GM23338 (cell line): ENCODE measurements around the gene NUDCD2. TPM values are rescaled to one million over a fixed set of nuclear protein-coding genes. Genes with fewer than 3 reads are reported as not detected.
A peak's percentile ranks its signal among the peaks of the same experiment; 100 is the strongest.

Experiments
- ATAC-seq: fragments of 200-7000 bp; cut with Tn5 transposase; 3 replicates; pipeline ENCODE4 v1.9.1; 2020
- DNase-seq: peaks from one replicate; pipeline ENCODE4 v3.0.0-alpha.2; 2015; ENCODE audit warnings: low spot score
- H2AFZ ChIP-seq: fragments of 200-600 bp; sonication (generic); 2 replicates; pipeline ENCODE4 v1.8.0; 2016; ENCODE audit warnings: antibody characterized with exemption, mild to moderate bottlenecking, moderate library complexity
- H3F3A ChIP-seq: fragments of 200-600 bp; sonication (generic); replicated peaks from 2 replicates; pipeline ENCODE4 v1.8.0; 2017; ENCODE audit warnings: antibody characterized with exemption, mixed run types, low read depth
- H3K27ac ChIP-seq: fragments of 200-600 bp; sonication (generic); 2 replicates; pipeline ENCODE4 v1.6.1; 2016; ENCODE audit warnings: low read depth
- H3K27me3 ChIP-seq: fragments of 200-600 bp; sonication (generic); 2 replicates; pipeline ENCODE4 v1.8.0; 2016; ENCODE audit warnings: mild to moderate bottlenecking, mixed run types, moderate library complexity; ENCODE audit not compliant: insufficient read depth
- H3K36me3 ChIP-seq: fragments of 200-600 bp; sonication (generic); 2 replicates; pipeline ENCODE4 v1.8.0; 2016; ENCODE audit warnings: mild to moderate bottlenecking; ENCODE audit not compliant: insufficient read depth
- H3K4me1 ChIP-seq: fragments of 200-600 bp; sonication (generic); 2 replicates; pipeline ENCODE4 v1.8.0; 2016; ENCODE audit warnings: mild to moderate bottlenecking, moderate library complexity; ENCODE audit not compliant: insufficient read depth
- H3K4me2 ChIP-seq: fragments of 200-600 bp; sonication (generic); 2 replicates; pipeline ENCODE4 v1.7.1; 2017; ENCODE audit warnings: mixed run types
- H3K4me3 ChIP-seq: fragments of 200-600 bp; sonication (generic); 2 replicates; pipeline ENCODE4 v1.6.1; 2016; ENCODE audit warnings: mixed run types
- H3K79me2 ChIP-seq: fragments of 200-600 bp; sonication (generic); replicated peaks from 2 replicates; pipeline ENCODE4 v1.8.0; 2017; ENCODE audit warnings: mild to moderate bottlenecking; ENCODE audit not compliant: insufficient read depth
- H3K9me2 ChIP-seq: fragments of 200-600 bp; sonication (generic); 2 replicates; pipeline ENCODE4 v1.8.0; 2017; ENCODE audit not compliant: insufficient read depth
- H4K20me1 ChIP-seq: fragments of 200-600 bp; sonication (generic); replicated peaks from 2 replicates; pipeline ENCODE4 v1.8.0; 2017; ENCODE audit warnings: mild to moderate bottlenecking; ENCODE audit not compliant: insufficient read depth
- H3K27ac Mint-ChIP-seq: 2 replicates; pipeline ENCODE4 v1.8.0; 2020; ENCODE audit warnings: inconsistent platforms, mild to moderate bottlenecking, moderate library complexity, mixed read lengths
- H3K27me3 Mint-ChIP-seq: 3 replicates; pipeline ENCODE4 v1.8.0; 2022; ENCODE audit warnings: low read depth, mild to moderate bottlenecking, moderate library complexity, mixed read lengths, inconsistent platforms; ENCODE audit not compliant: insufficient read depth, poor library complexity
- H3K36me3 Mint-ChIP-seq: 3 replicates; pipeline ENCODE4 v1.8.0; 2021; ENCODE audit warnings: low read depth, mild to moderate bottlenecking, inconsistent platforms, moderate library complexity, mixed read lengths
- H3K4me1 Mint-ChIP-seq: 3 replicates; pipeline ENCODE4 v1.8.0; 2020; ENCODE audit warnings: mild to moderate bottlenecking, inconsistent platforms, mixed read lengths
- H3K4me3 Mint-ChIP-seq: 3 replicates; pipeline ENCODE4 v1.8.0; 2021; ENCODE audit warnings: moderate library complexity, mild to moderate bottlenecking, inconsistent platforms, mixed read lengths
- H3K9me3 Mint-ChIP-seq: 3 replicates; pipeline ENCODE4 v1.8.0; 2020; ENCODE audit warnings: moderate library complexity, mild to moderate bottlenecking, inconsistent platforms, mixed read lengths
- CREB1 ChIP-seq: fragments of 250-450 bp; sonication (Bioruptor Pico); IDR thresholded peaks from 2 replicates; pipeline ENCODE4 v1.5.0; 2020; ENCODE audit warnings: low read depth, mild to moderate bottlenecking, moderate library complexity
- STAT1 ChIP-seq: IDR thresholded peaks from one replicate; pipeline ENCODE4 v1.6.1; 2016; ENCODE audit warnings: antibody characterized with exemption; ENCODE audit not compliant: unreplicated experiment
- ZNF114 ChIP-seq: fragments of 250-450 bp; sonication (Bioruptor Pico); IDR thresholded peaks from 2 replicates; pipeline ENCODE4 v1.5.0; 2020; ENCODE audit warnings: mild to moderate bottlenecking, moderate library complexity
- polyA plus RNA-seq: library from polyadenylated mRNA; unstranded; fragments of >200 nt; fragmentation: Nextera tagmentation; extraction: Ambion mirVana; gene quantifications from 2 replicates; pipeline ENCODE4 v1.2.1, GENCODE V29; 2016
- total RNA-seq: library from RNA; depleted of rRNA; stranded (reverse); fragments of >200 nt; shearing (Covaris generic); gene quantifications from 2 replicates; pipeline ENCODE4 v1.2.3, GENCODE V29; 2014
- TF ChIP-seq, protein P1 (sequence below): IDR thresholded peaks from one replicate; pipeline ENCODE4 v1.6.1; 2018; ENCODE audit warnings: antibody characterized with exemption; ENCODE audit not compliant: unreplicated experiment
- TF ChIP-seq, protein P2 (sequence below): fragments of 250-450 bp; sonication (Bioruptor Pico); IDR thresholded peaks from 2 replicates; pipeline ENCODE4 v1.5.0; 2020; ENCODE audit warnings: mild to moderate bottlenecking, moderate library complexity

The NUDCD2 gene
- total and polyA plus RNA-seq, 2 experiments from 2014 or later, result 23.2 to 123 TPM

DNA sequence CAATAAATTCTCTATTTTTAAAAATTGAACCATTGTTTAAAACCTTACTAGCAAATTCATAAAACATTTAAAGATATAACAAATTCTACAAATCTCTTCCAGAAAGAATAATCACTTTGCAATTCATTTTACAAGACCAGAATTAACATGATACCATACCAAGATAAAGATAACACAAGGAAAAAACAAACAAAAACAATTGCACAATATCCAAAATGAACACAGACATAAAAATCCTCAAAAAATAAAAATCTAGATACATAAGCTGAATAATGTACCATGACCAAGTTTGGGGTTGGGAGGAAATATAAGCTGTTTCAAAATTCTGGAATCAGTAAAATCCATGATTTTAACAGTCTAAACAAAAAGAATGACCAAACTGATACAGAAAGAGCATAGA lies 11.4 kb downstream of the NUDCD2 start:
- Histone ChIP-seq H3K9me2 (no peaks in the 10 kb centered on the region), H3K4me2 (no peak overlapping the region), H3K27ac (no peak overlapping the region), H3K4me3 (no peak overlapping the region), H3K27me3 (no peaks in the 10 kb centered on the region), H3K4me1 (no peaks in the 10 kb centered on the region), H2AFZ (no peak overlapping the region), H3K79me2 (0 out of 2 replicates have a peak, but pooled peaks cover 4% of the 10 kb centered on the region), H3F3A (peaks cover 4% of the 10 kb centered on the region; the same call in 1 of the 2 replicates), H3K36me3 (peaks cover 29% of the 10 kb centered on the region), H4K20me1 (no peaks in the 10 kb centered on the region)
- ATAC-seq, result no peak
- TF ChIP-seq, protein P1, sequence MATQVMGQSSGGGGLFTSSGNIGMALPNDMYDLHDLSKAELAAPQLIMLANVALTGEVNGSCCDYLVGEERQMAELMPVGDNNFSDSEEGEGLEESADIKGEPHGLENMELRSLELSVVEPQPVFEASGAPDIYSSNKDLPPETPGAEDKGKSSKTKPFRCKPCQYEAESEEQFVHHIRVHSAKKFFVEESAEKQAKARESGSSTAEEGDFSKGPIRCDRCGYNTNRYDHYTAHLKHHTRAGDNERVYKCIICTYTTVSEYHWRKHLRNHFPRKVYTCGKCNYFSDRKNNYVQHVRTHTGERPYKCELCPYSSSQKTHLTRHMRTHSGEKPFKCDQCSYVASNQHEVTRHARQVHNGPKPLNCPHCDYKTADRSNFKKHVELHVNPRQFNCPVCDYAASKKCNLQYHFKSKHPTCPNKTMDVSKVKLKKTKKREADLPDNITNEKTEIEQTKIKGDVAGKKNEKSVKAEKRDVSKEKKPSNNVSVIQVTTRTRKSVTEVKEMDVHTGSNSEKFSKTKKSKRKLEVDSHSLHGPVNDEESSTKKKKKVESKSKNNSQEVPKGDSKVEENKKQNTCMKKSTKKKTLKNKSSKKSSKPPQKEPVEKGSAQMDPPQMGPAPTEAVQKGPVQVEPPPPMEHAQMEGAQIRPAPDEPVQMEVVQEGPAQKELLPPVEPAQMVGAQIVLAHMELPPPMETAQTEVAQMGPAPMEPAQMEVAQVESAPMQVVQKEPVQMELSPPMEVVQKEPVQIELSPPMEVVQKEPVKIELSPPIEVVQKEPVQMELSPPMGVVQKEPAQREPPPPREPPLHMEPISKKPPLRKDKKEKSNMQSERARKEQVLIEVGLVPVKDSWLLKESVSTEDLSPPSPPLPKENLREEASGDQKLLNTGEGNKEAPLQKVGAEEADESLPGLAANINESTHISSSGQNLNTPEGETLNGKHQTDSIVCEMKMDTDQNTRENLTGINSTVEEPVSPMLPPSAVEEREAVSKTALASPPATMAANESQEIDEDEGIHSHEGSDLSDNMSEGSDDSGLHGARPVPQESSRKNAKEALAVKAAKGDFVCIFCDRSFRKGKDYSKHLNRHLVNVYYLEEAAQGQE, result no peak
- TF ChIP-seq STAT1, result no peak
- TF ChIP-seq CREB1 (CRISPR knock-in tag), result no peak
- TF ChIP-seq, protein P2, sequence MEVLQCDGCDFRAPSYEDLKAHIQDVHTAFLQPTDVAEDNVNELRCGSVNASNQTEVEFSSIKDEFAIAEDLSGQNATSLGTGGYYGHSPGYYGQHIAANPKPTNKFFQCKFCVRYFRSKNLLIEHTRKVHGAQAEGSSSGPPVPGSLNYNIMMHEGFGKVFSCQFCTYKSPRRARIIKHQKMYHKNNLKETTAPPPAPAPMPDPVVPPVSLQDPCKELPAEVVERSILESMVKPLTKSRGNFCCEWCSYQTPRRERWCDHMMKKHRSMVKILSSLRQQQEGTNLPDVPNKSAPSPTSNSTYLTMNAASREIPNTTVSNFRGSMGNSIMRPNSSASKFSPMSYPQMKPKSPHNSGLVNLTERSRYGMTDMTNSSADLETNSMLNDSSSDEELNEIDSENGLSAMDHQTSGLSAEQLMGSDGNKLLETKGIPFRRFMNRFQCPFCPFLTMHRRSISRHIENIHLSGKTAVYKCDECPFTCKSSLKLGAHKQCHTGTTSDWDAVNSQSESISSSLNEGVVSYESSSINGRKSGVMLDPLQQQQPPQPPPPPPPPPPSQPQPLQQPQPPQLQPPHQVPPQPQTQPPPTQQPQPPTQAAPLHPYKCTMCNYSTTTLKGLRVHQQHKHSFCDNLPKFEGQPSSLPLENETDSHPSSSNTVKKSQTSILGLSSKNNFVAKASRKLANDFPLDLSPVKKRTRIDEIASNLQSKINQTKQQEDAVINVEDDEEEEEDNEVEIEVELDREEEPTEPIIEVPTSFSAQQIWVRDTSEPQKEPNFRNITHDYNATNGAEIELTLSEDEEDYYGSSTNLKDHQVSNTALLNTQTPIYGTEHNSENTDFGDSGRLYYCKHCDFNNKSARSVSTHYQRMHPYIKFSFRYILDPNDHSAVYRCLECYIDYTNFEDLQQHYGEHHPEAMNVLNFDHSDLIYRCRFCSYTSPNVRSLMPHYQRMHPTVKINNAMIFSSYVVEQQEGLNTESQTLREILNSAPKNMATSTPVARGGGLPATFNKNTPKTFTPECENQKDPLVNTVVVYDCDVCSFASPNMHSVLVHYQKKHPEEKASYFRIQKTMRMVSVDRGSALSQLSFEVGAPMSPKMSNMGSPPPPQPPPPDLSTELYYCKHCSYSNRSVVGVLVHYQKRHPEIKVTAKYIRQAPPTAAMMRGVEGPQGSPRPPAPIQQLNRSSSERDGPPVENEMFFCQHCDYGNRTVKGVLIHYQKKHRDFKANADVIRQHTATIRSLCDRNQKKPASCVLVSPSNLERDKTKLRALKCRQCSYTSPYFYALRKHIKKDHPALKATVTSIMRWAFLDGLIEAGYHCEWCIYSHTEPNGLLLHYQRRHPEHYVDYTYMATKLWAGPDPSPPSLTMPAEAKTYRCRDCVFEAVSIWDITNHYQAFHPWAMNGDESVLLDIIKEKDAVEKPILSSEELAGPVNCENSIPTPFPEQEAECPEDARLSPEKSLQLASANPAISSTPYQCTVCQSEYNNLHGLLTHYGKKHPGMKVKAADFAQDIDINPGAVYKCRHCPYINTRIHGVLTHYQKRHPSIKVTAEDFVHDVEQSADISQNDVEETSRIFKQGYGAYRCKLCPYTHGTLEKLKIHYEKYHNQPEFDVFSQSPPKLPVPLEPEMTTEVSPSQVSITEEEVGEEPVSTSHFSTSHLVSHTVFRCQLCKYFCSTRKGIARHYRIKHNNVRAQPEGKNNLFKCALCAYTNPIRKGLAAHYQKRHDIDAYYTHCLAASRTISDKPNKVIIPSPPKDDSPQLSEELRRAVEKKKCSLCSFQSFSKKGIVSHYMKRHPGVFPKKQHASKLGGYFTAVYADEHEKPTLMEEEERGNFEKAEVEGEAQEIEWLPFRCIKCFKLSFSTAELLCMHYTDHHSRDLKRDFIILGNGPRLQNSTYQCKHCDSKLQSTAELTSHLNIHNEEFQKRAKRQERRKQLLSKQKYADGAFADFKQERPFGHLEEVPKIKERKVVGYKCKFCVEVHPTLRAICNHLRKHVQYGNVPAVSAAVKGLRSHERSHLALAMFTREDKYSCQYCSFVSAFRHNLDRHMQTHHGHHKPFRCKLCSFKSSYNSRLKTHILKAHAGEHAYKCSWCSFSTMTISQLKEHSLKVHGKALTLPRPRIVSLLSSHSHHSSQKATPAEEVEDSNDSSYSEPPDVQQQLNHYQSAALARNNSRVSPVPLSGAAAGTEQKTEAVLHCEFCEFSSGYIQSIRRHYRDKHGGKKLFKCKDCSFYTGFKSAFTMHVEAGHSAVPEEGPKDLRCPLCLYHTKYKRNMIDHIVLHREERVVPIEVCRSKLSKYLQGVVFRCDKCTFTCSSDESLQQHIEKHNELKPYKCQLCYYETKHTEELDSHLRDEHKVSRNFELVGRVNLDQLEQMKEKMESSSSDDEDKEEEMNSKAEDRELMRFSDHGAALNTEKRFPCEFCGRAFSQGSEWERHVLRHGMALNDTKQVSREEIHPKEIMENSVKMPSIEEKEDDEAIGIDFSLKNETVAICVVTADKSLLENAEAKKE, result no peak
- TF ChIP-seq ZNF114 (CRISPR knock-in tag), result no peak
- no peaks in the 10 kb centered on the region for H3K27me3 Mint-ChIP-seq
- H3K27ac Mint-ChIP-seq, result 0 out of 2 replicates have a peak overlapping the region, but pooled peaks have one; percentile 45
- H3K4me1 Mint-ChIP-seq, result peaks cover 2% of the 10 kb centered on the region; the same call in 1 of the 3 replicates
- no peaks in the 10 kb centered on the region for H3K9me3 Mint-ChIP-seq
- H3K4me3 Mint-ChIP-seq, result no peak overlapping the region
- peaks cover 69% of the 10 kb centered on the region for H3K36me3 Mint-ChIP-seq
- no peak for DNase-seq
